Midbrain (tissue), 1 donor: ENCODE results near the gene IGSF3.

Source experiments
- DNase-seq: peaks from one replicate; lab custom pipeline; 2025; lab: John Stamatoyannopoulos, UW

The IGSF3 gene

GRCh38 chr1:116558140-116558549, 109.4 kb downstream of the IGSF3 start:
- DNase-seq = no peak

GRCh38 chr1:116557323-116557878, 110.1 kb downstream of the IGSF3 start:
- DNase-seq = no peak

- no peak for DNase-seq
Observed at GRCh38 chr1:116556289-116557006, 111.1 kb downstream of the IGSF3 start.

GRCh38 chr1:116554924-116555323, 112.6 kb downstream of the IGSF3 start:
- DNase-seq = no peak

- no peak for DNase-seq
Observed at GRCh38 chr1:116553386-116554115, 114.0 kb downstream of the IGSF3 start.

- DNase-seq = no peak
Observed at GRCh38 chr1:116546354-116546977, 121.1 kb downstream of the IGSF3 start.

- DNase-seq = no peak
Observed at GRCh38 chr1:116545359-116545705, 122.2 kb downstream of the IGSF3 start.

GRCh38 chr1:116544588-116545358, 122.8 kb downstream of the IGSF3 start:
- no peak for DNase-seq

GRCh38 chr1:116540088-116540487, 127.4 kb downstream of the IGSF3 start:
- no peak for DNase-seq

- no peak for DNase-seq
Observed at GRCh38 chr1:116538544-116538943, 129.0 kb downstream of the IGSF3 start.

- DNase-seq = no peak
Observed at GRCh38 chr1:116537898-116538297, 129.6 kb downstream of the IGSF3 start.

GRCh38 chr1:116537040-116537831, 130.3 kb downstream of the IGSF3 start:
- DNase-seq = no peak

- DNase-seq = no peak
Observed at GRCh38 chr1:116534014-116534739, 133.4 kb downstream of the IGSF3 start.

GRCh38 chr1:116533429-116533820, 134.1 kb downstream of the IGSF3 start:
- no peak for DNase-seq

- no peak for DNase-seq
Observed at GRCh38 chr1:116532671-116533428, 134.7 kb downstream of the IGSF3 start.

GRCh38 chr1:116531917-116532316, 135.6 kb downstream of the IGSF3 start:
- DNase-seq = no peak

GRCh38 chr1:116529681-116530080, 137.9 kb downstream of the IGSF3 start:
- no peak for DNase-seq

GRCh38 chr1:116529199-116529631, 138.3 kb downstream of the IGSF3 start:
- DNase-seq = no peak

GRCh38 chr1:116528329-116529083, 139.0 kb downstream of the IGSF3 start:
- DNase-seq = no peak
